ENCODE data around the gene SNAPC1. TPM values are rescaled to one million over a fixed set of nuclear protein-coding genes. Genes with fewer than 3 reads are reported as not detected.

SNAPC1 gene
- total RNA-seq, 2 donors from 2014 or later: 8.6 to 10.4 TPM

- Histone ChIP-seq H3K4me1 (ENCODE audit: control insufficient read depth in 1 of 2, low read depth in 2 of 2) (no peaks in the 10 kb centered on the region), H3K36me3 (no peaks in the 10 kb centered on the region), H3K4me3 (no peak overlapping the region), H3K27me3 (replicated peaks; ENCODE audit: insufficient read depth) (no peaks in the 10 kb centered on the region), H3K9me3 (no peaks in the 10 kb centered on the region), H3K27ac (no peak overlapping the region)
- ATAC-seq (ENCODE audit: insufficient number of reproducible peaks, low FRiP score, low read depth): no peak
- DNase-seq (ENCODE audit: low spot score): no peak
- TF ChIP-seq CTCF (IDR thresholded peaks at IDR 0.05): no peak
Observed at GRCh38 chr14:61839507-61839906, 77.3 kb downstream of the SNAPC1 start.

GRCh38 chr14:61841145-61841544 is 78.9 kb downstream of the SNAPC1 start:
- H3K4me3 ChIP-seq: no peak overlapping the region
- ATAC-seq (ENCODE audit: insufficient number of reproducible peaks, low FRiP score, low read depth) (no peak), DNase-seq (ENCODE audit: low spot score) (no peak)
- H3K27me3 ChIP-seq (replicated peaks; ENCODE audit: insufficient read depth): no peaks in the 10 kb centered on the region
- no peaks in the 10 kb centered on the region for H3K36me3 ChIP-seq
- H3K4me1 ChIP-seq (ENCODE audit: control insufficient read depth in 1 of 2, low read depth in 2 of 2): no peaks in the 10 kb centered on the region
- no peaks in the 10 kb centered on the region for H3K9me3 ChIP-seq
- no peak overlapping the region for H3K27ac ChIP-seq
- no peak for TF ChIP-seq CTCF (IDR thresholded peaks at IDR 0.05)

Other genes with a start within 250 kb of the SNAPC1 start
- 100 to 1,000 TPM; 114 to 305 TPM for gene HIF1A, start 66.9 kb upstream of the SNAPC1 start, total RNA-seq
- not detected for gene SYT16, start 50.3 kb downstream of the SNAPC1 start, total RNA-seq

All from thoracic aorta (tissue), 2 donors.